Right cardiac atrium (tissue), 5 donors: Measurements from ENCODE around the gene SEMA3C. TPM values are rescaled to one million over a fixed set of nuclear protein-coding genes. Genes with fewer than 3 reads are reported as not detected.
"Not testable (repeated sequence)": the region's sequence is repeated elsewhere in the genome, so short reads cannot be mapped to it uniquely, and the experiment has no call there.

Experiments
- ATAC-seq, 2 donors: fragments of 200-7000 bp; cut with Tn5 transposase; one replicate each; pipeline versions ENCODE4 v1.8.0 to v1.9.1; 2020; ENCODE audit warnings: moderate library complexity in 2 of 2, mild to moderate bottlenecking in 1 of 2
- DNase-seq, 3 donors: peaks; one replicate each; pipeline ENCODE4 v3.0.0-alpha.2; 2020
- H3K27ac ChIP-seq: one replicate; pipeline ENCODE4 v1.5.1; 2013; ENCODE audit warnings: mild to moderate bottlenecking, low read length, control low read depth, moderate library complexity
- H3K27me3 ChIP-seq: one replicate; pipeline ENCODE4 v1.6.1; 2013; ENCODE audit not compliant: control insufficient read depth, insufficient read depth
- H3K4me1 ChIP-seq: one replicate; pipeline ENCODE4 v1.6.1; 2013; ENCODE audit warnings: low read length; ENCODE audit not compliant: control insufficient read depth, insufficient read depth
- H3K4me3 ChIP-seq: one replicate; pipeline ENCODE4 v1.5.1; 2013; ENCODE audit warnings: low read length, control low read depth
- H3K9me3 ChIP-seq: one replicate; pipeline ENCODE4 v1.6.1; 2013; ENCODE audit warnings: low read length; ENCODE audit not compliant: control insufficient read depth
- WGBS: extraction: QIAGEN DNeasy Blood & Tissue Kit; methylation state at CpG from one replicate; pipeline ENCODE4 v1.1.7; 2013; 5-methylcytosine and 5-hydroxymethylcytosine counted together
- intact Hi-C, 4 donors: fragments of 100-400 bp; cut with DNase I; formaldehyde crosslinking; loops; one replicate each; pipeline versions ENCODE4 v1.11.0 to v1.14.0; 2022 to 2023
- polyA plus RNA-seq: library from polyadenylated mRNA; stranded (reverse); fragments of 200-250 nt; gene quantifications from one replicate; pipeline ENCODE4 v1.2.3, GENCODE V29; 2013
- total RNA-seq, 4 donors: library from RNA; stranded (reverse); fragmentation: NEBNext Ultra II Directional; extraction: Animal tissue kit (Norgen Biotek cat#: 25700); gene quantifications; one replicate each; pipeline ENCODE4 v1.2.1, GENCODE V29; 2021
- donor health status: healthy with polysubstance abuse.
- donor health status: DM: no; HTN: yes; CAD: no.
- donor health status: DM: no; HTN: no; CAD: no.
- donor health status: DM: no; HTN: yes; CAD: no; lungs with severe emphysema.
- donor health status: DM: yes; HTN: yes; CAD: no.

Gene SEMA3C
- total and polyA plus RNA-seq, 5 donors, result 10.1 to 42.3 (median 40.0) TPM

- no peaks in the 10 kb centered on the region for H3K4me1 ChIP-seq
- no peak overlapping the region for H3K27ac ChIP-seq
- H3K27me3 ChIP-seq, result no peaks in the 10 kb centered on the region
- no peak for DNase-seq
- intact Hi-C loops, result no loop called here
- ATAC-seq, result no peak
- WGBS, result 39% methylated on average over 2 of the region's 2 CpGs
- no peak overlapping the region for H3K4me3 ChIP-seq
- H3K9me3 ChIP-seq, result no peaks in the 10 kb centered on the region
Observed at GRCh38 chr7:80945976-80946375, 27.1 kb upstream of the SEMA3C start.

GRCh38 chr7:80943342-80943741 lies 24.5 kb upstream of the SEMA3C start:
- Histone ChIP-seq H3K27ac (no peak overlapping the region), H3K4me1 (no peaks in the 10 kb centered on the region), H3K27me3 (no peaks in the 10 kb centered on the region), H3K9me3 (no peaks in the 10 kb centered on the region), H3K4me3 (no peak overlapping the region)
- intact Hi-C loops, result no loop called here
- 93% methylated on average over 1 of the region's 1 CpG for WGBS
- DNase-seq (no peak), ATAC-seq (no peak)

- Histone ChIP-seq H3K4me3 (no peak overlapping the region), H3K27me3 (no peaks in the 10 kb centered on the region), H3K4me1 (no peaks in the 10 kb centered on the region), H3K27ac (peak overlapping the region; percentile 7), H3K9me3 (no peaks in the 10 kb centered on the region)
- ATAC-seq (peak; percentile 96 to 98), DNase-seq (peak; percentile 68 to 75 (median 71))
- intact Hi-C loops, result no loop called here
- 46% methylated on average over 2 of the region's 2 CpGs for WGBS
Observed at GRCh38 chr7:80942261-80943041, 23.6 kb upstream of the SEMA3C start.

GRCh38 chr7:80941208-80941758 lies 22.4 kb upstream of the SEMA3C start:
- no peak for DNase-seq
- Histone ChIP-seq H3K9me3 (no peaks in the 10 kb centered on the region), H3K27ac (peak overlapping the region; percentile 27), H3K4me3 (no peak overlapping the region), H3K4me1 (no peaks in the 10 kb centered on the region), H3K27me3 (no peaks in the 10 kb centered on the region)
- peak; percentile 59 to 68 for ATAC-seq
- intact Hi-C loops, result no loop called here
- 49% methylated on average over 4 of the region's 4 CpGs for WGBS

GRCh38 chr7:80940539-80941207 lies 21.8 kb upstream of the SEMA3C start:
- intact Hi-C loops, result no loop called here
- no peaks in the 10 kb centered on the region for H3K27me3 ChIP-seq
- WGBS, result 80% methylated on average over 3 of the region's 3 CpGs
- DNase-seq (no peak), ATAC-seq (no peak)
- no peak overlapping the region for H3K27ac ChIP-seq
- no peak overlapping the region for H3K4me3 ChIP-seq
- no peaks in the 10 kb centered on the region for H3K9me3 ChIP-seq
- H3K4me1 ChIP-seq, result no peaks in the 10 kb centered on the region

GRCh38 chr7:80937336-80937735 lies 18.5 kb upstream of the SEMA3C start:
- no peaks in the 10 kb centered on the region for H3K9me3 ChIP-seq
- ATAC-seq, result no peak
- H3K27ac ChIP-seq, result no peak overlapping the region
- no peak for DNase-seq
- H3K4me1 ChIP-seq, result no peaks in the 10 kb centered on the region
- no peaks in the 10 kb centered on the region for H3K27me3 ChIP-seq
- no peak overlapping the region for H3K4me3 ChIP-seq
- intact Hi-C loops, result no loop called here
- WGBS, result 75% methylated on average over 3 of the region's 3 CpGs

GRCh38 chr7:80935991-80936780 lies 17.3 kb upstream of the SEMA3C start:
- H3K9me3 ChIP-seq, result no peaks in the 10 kb centered on the region
- H3K4me3 ChIP-seq, result no peak overlapping the region
- DNase-seq (no peak), ATAC-seq (no peak)
- H3K27ac ChIP-seq, result no peak overlapping the region
- 87% methylated on average over 5 of the region's 5 CpGs for WGBS
- intact Hi-C loops, result no loop called here
- no peaks in the 10 kb centered on the region for H3K4me1 ChIP-seq
- H3K27me3 ChIP-seq, result no peaks in the 10 kb centered on the region

GRCh38 chr7:80934321-80934720 lies 15.5 kb upstream of the SEMA3C start:
- no peak for DNase-seq
- H3K4me3 ChIP-seq, result no peak overlapping the region
- no peaks in the 10 kb centered on the region for H3K4me1 ChIP-seq
- H3K27me3 ChIP-seq, result no peaks in the 10 kb centered on the region
- no peaks in the 10 kb centered on the region for H3K9me3 ChIP-seq
- no peak overlapping the region for H3K27ac ChIP-seq
- no peak for ATAC-seq
- WGBS, result 91% methylated on average over 1 of the region's 1 CpG
- intact Hi-C loops, result no loop called here

GRCh38 chr7:80932536-80932935 lies 13.7 kb upstream of the SEMA3C start:
- Histone ChIP-seq H3K27ac (no peak overlapping the region), H3K27me3 (no peaks in the 10 kb centered on the region), H3K4me1 (no peaks in the 10 kb centered on the region), H3K4me3 (no peak overlapping the region), H3K9me3 (no peaks in the 10 kb centered on the region)
- DNase-seq, result no peak
- ATAC-seq, result no peak
- intact Hi-C loops, result no loop called here

GRCh38 chr7:80929619-80930018 lies 10.8 kb upstream of the SEMA3C start:
- Histone ChIP-seq H3K4me1 (no peaks in the 10 kb centered on the region), H3K9me3 (no peaks in the 10 kb centered on the region), H3K4me3 (no peak overlapping the region), H3K27me3 (no peaks in the 10 kb centered on the region), H3K27ac (no peak overlapping the region)
- intact Hi-C loops, result loop anchor here in 1 of 4 donors (5.0 kb wide), 1 partner anchor 313 kb away; no protein-coding TSS in a partner anchor
- ATAC-seq (no peak), DNase-seq (no peak)
- 82% methylated on average over 3 of the region's 3 CpGs for WGBS

- not testable (repeated sequence) for H3K27me3 ChIP-seq, DNase-seq, H3K27ac ChIP-seq, H3K4me3 ChIP-seq, H3K9me3 ChIP-seq, H3K4me1 ChIP-seq, ATAC-seq
- WGBS, result 96% methylated on average over 6 of the region's 6 CpGs
- intact Hi-C loops, result loop anchor here in 1 of 4 donors (5.0 kb wide), 1 partner anchor 315 kb away; no protein-coding TSS in a partner anchor
Observed at GRCh38 chr7:80926955-80927354, 8.1 kb upstream of the SEMA3C start.
